HepG2 (cell line): ENCODE measurements around the gene AUTS2.

Experiments
- CHD2 ChIP-seq: IDR thresholded peaks from 2 replicates; pipeline ENCODE4 v1.6.1; 2011; ENCODE audit warnings: low read depth, low read length, improper control_type of control experiment
- EZH2 ChIP-seq: conservative IDR thresholded peaks from 2 replicates; pipeline ENCODE4 v1.6.1; 2012; ENCODE audit warnings: mild to moderate bottlenecking, low read depth, low read length, moderate library complexity
- FOXP4 ChIP-seq: sonication (generic); formaldehyde crosslinking; IDR thresholded peaks from 2 replicates; pipeline ENCODE4 v1.4.0; 2020; ENCODE audit warnings: missing genetic modification reagents
- JUND ChIP-seq: sonication (generic); formaldehyde crosslinking; IDR thresholded peaks from 2 replicates; pipeline ENCODE4 v1.8.0; 2022; ENCODE audit warnings: mild to moderate bottlenecking, missing genetic modification reagents
- MBNL3 ChIP-seq: fragments of 250-450 bp; sonication (Bioruptor Pico); conservative IDR thresholded peaks from 2 replicates; pipeline ENCODE4 v1.8.0; 2022; ENCODE audit warnings: mild to moderate bottlenecking, inconsistent platforms
- RAD21 ChIP-seq: fragments of 450-650 bp; formaldehyde crosslinking; IDR thresholded peaks from 2 replicates; pipeline ENCODE4 v1.5.0; 2020; ENCODE audit warnings: mild to moderate bottlenecking
- RARA ChIP-seq: IDR thresholded peaks from 2 replicates; pipeline ENCODE4 v1.6.1; 2016; ENCODE audit warnings: missing genetic modification reagents, missing compliant biosample characterization
- ZBTB3 ChIP-seq: sonication (generic); formaldehyde crosslinking; IDR thresholded peaks from 2 replicates; pipeline ENCODE4 v1.4.0; 2020; ENCODE audit warnings: low read depth, mild to moderate bottlenecking, moderate library complexity, missing genetic modification reagents, borderline replicate concordance
- ZNF292 ChIP-seq: sonication (generic); formaldehyde crosslinking; IDR thresholded peaks from 2 replicates; pipeline ENCODE4 v1.8.1; 2022; ENCODE audit warnings: mild to moderate bottlenecking, low read depth, missing genetic modification reagents, borderline replicate concordance

GRCh38 chr7:70113078-70113477, 514.8 kb downstream of the AUTS2 start:
- no peak for TF ChIP-seq RAD21 (CRISPR knock-in tag)
- TF ChIP-seq ZBTB3 (CRISPR knock-in tag) = no peak
- TF ChIP-seq CHD2 = no peak
- no peak for TF ChIP-seq JUND
- no peak for TF ChIP-seq RARA (CRISPR knock-in tag)
- no peak for TF ChIP-seq FOXP4
- TF ChIP-seq ZNF292 (CRISPR knock-in tag) = no peak
- TF ChIP-seq MBNL3 (CRISPR knock-in tag) = no peak
- TF ChIP-seq EZH2 = no peak
